H1 (cell line): ENCODE results near the gene LDLRAD4. TPM values are rescaled to one million over a fixed set of nuclear protein-coding genes. Genes with fewer than 3 reads are reported as not detected.

ENCODE experiments used
- CTCF ChIA-PET: fragments of 300-600 bp; sonication (Branson Sonifier 250); formaldehyde crosslinking; loops from one replicate; lab custom pipeline; 2021; ENCODE audit not compliant: partially characterized antibody; lab: Charles Lee
- POLR2A ChIA-PET: fragments of 300-600 bp; sonication (Branson Sonifier 250); formaldehyde crosslinking; loops from one replicate; lab custom pipeline; 2021; ENCODE audit warnings: inconsistent platforms; ENCODE audit not compliant: partially characterized antibody; lab: Charles Lee
- DNase-seq, 2 experiments: peaks; one replicate each; pipeline versions ENCODE4 v3.0.0 to v3.0.0-alpha.2; 2010 to 2022; ENCODE audit warnings: low spot score in 2 of 2, low read depth in 1 of 2, mixed read lengths in 1 of 2
- FAIRE-seq: peaks from 2 replicates; lab custom pipeline; 2011; peaks lifted over from hg19 to GRCh38; lab: Jason Lieb, UNC
- H2AFZ ChIP-seq: 2 replicates; pipeline ENCODE4 v1.8.1; 2012; ENCODE audit warnings: low read length, inconsistent platforms
- H2AK5ac ChIP-seq: 2 replicates; pipeline ENCODE4 v1.6.1; 2013; ENCODE audit warnings: low read depth, low read length
- H2BK120ac ChIP-seq: replicated peaks from 2 replicates; pipeline ENCODE3; 2013; ENCODE audit warnings: low read depth, low read length, inconsistent platforms
- H2BK12ac ChIP-seq: 2 replicates; pipeline ENCODE4 v1.6.1; 2013; ENCODE audit warnings: low read depth, low read length
- H2BK15ac ChIP-seq: 2 replicates; pipeline ENCODE4 v1.6.1; 2013; ENCODE audit warnings: low read length
- H2BK20ac ChIP-seq: 2 replicates; pipeline ENCODE4 v1.6.1; 2013; ENCODE audit warnings: low read length
- H2BK5ac ChIP-seq: 2 replicates; pipeline ENCODE4 v1.6.1; 2013; ENCODE audit warnings: low read depth, low read length
- H3K14ac ChIP-seq: 2 replicates; pipeline ENCODE4 v1.6.1; 2013; ENCODE audit warnings: inconsistent platforms; ENCODE audit not compliant: insufficient read length
- H3K18ac ChIP-seq: 2 replicates; pipeline ENCODE4 v1.6.1; 2013; ENCODE audit warnings: low read length; ENCODE audit errors: extremely low read depth
- H3K23ac ChIP-seq: 2 replicates; pipeline ENCODE4 v1.6.1; 2013; ENCODE audit warnings: inconsistent platforms; ENCODE audit not compliant: insufficient read length
- H3K23me2 ChIP-seq: 2 replicates; pipeline ENCODE4 v1.6.1; 2013; ENCODE audit warnings: low read depth, low read length
- H3K27ac ChIP-seq: 2 replicates; pipeline ENCODE4 v1.6.1; 2011; ENCODE audit warnings: low read depth, low read length, inconsistent platforms
- H3K27me3 ChIP-seq, 4 experiments: replicated peaks in 1 of 4; 1 replicate in 1 of 4; 2 replicates in 3 of 4; pipeline versions ENCODE4 v1.6.1 to v1.8.1; 2011 to 2013; ENCODE audit warnings: low read length in 3 of 4, mild to moderate bottlenecking in 3 of 4, inconsistent platforms in 2 of 4, mixed read lengths in 2 of 4, moderate library complexity in 1 of 4; ENCODE audit not compliant: control insufficient read depth in 3 of 4, insufficient read depth in 3 of 4; ENCODE audit errors: extremely low read depth in 1 of 4
- H3K36me3 ChIP-seq, 4 experiments: 2 replicates each; pipeline versions ENCODE4 v1.6.1 to v1.8.1; 2011 to 2013; ENCODE audit warnings: mild to moderate bottlenecking in 4 of 4, low read length in 3 of 4, moderate library complexity in 2 of 4, control low read depth in 1 of 4, inconsistent platforms in 1 of 4; ENCODE audit not compliant: insufficient read depth in 4 of 4, control insufficient read depth in 2 of 4
- H3K4ac ChIP-seq: replicated peaks from 2 replicates; pipeline ENCODE3; 2013; ENCODE audit warnings: low read length, low read depth, mixed read lengths, inconsistent platforms; ENCODE audit not compliant: insufficient read length
- H3K4me1 ChIP-seq, 4 experiments: replicated peaks in 1 of 4; 1 replicate in 1 of 4; 2 replicates in 3 of 4; pipeline versions ENCODE4 v1.6.1 to v1.8.1; 2011 to 2013; ENCODE audit warnings: low read length in 3 of 4, inconsistent platforms in 2 of 4, mixed read lengths in 1 of 4; ENCODE audit not compliant: insufficient read depth in 4 of 4, control insufficient read depth in 3 of 4
- H3K4me2 ChIP-seq, 2 experiments: 2 replicates each; pipeline versions ENCODE4 v1.6.1 to v1.8.1; 2011 to 2013; ENCODE audit warnings: low read depth in 2 of 2, low read length in 2 of 2, control low read depth in 1 of 2, inconsistent platforms in 1 of 2, mild to moderate bottlenecking in 1 of 2; ENCODE audit not compliant: insufficient read depth in 1 of 2
- H3K4me3 ChIP-seq, 4 experiments: fragments of 200-600, 300-600 bp in 1 of 4; sonication (generic), shearing (Covaris generic), sonication (Bioruptor Twin) in 1 of 4; 2 replicates each; pipeline versions ENCODE4 v1.5.1 to v1.8.1; 2011 to 2016; ENCODE audit warnings: low read length in 4 of 4, low read depth in 3 of 4, control low read depth in 2 of 4, inconsistent platforms in 2 of 4, mild to moderate bottlenecking in 2 of 4, mixed read lengths in 1 of 4, moderate library complexity in 1 of 4; ENCODE audit not compliant: insufficient read depth in 2 of 4; ENCODE audit errors: extremely low read depth in 1 of 4
- H3K56ac ChIP-seq: replicated peaks from 2 replicates; pipeline ENCODE3; 2013; ENCODE audit warnings: low read depth, mild to moderate bottlenecking, mixed read lengths, low read length, inconsistent platforms; ENCODE audit not compliant: insufficient read length
- H3K79me1 ChIP-seq: 2 replicates; pipeline ENCODE4 v1.6.1; 2013; ENCODE audit warnings: low read depth, low read length, control low read depth
- H3K79me2 ChIP-seq, 2 experiments: 2 replicates each; pipeline versions ENCODE4 v1.6.1 to v1.8.1; 2012 to 2013; ENCODE audit warnings: low read length in 2 of 2, mild to moderate bottlenecking in 2 of 2, inconsistent platforms in 1 of 2; ENCODE audit not compliant: insufficient read depth in 2 of 2, control insufficient read depth in 1 of 2
- H3K9ac ChIP-seq, 4 experiments: replicated peaks in 1 of 4; 1 replicate in 1 of 4; 2 replicates in 3 of 4; pipeline versions ENCODE4 v1.6.1 to v1.8.1; 2011 to 2013; ENCODE audit warnings: low read depth in 3 of 4, low read length in 3 of 4, control low read depth in 2 of 4, mild to moderate bottlenecking in 2 of 4, moderate library complexity in 2 of 4, inconsistent platforms in 1 of 4; ENCODE audit errors: extremely low read depth in 1 of 4
- H3K9me3 ChIP-seq, 2 experiments: 2 replicates each; pipeline versions ENCODE4 v1.6.1 to v1.8.1; 2012 to 2013; ENCODE audit warnings: mild to moderate bottlenecking in 2 of 2, moderate library complexity in 2 of 2, control low read depth in 1 of 2, inconsistent platforms in 1 of 2, low read depth in 1 of 2, low read length in 1 of 2, mixed read lengths in 1 of 2; ENCODE audit not compliant: insufficient read depth in 2 of 2
- H4K20me1 ChIP-seq, 2 experiments: replicated peaks in 1 of 2; 2 replicates each; pipeline versions ENCODE3 to v1.8.1; 2011 to 2013; ENCODE audit warnings: inconsistent platforms in 2 of 2, low read length in 2 of 2, mild to moderate bottlenecking in 1 of 2; ENCODE audit not compliant: insufficient read depth in 2 of 2, control insufficient read depth in 1 of 2
- H4K5ac ChIP-seq: 2 replicates; pipeline ENCODE4 v1.6.1; 2013; ENCODE audit warnings: low read length, low read depth, mixed read lengths, inconsistent platforms; ENCODE audit not compliant: insufficient read length
- H4K8ac ChIP-seq: 2 replicates; pipeline ENCODE4 v1.8.0; 2013; ENCODE audit warnings: mild to moderate bottlenecking, moderate library complexity, low read length, inconsistent platforms; ENCODE audit not compliant: insufficient read depth; ENCODE audit errors: extremely low read depth
- H4K91ac ChIP-seq: replicated peaks from 2 replicates; pipeline ENCODE3; 2013; ENCODE audit warnings: low read length, mixed read lengths, inconsistent platforms; ENCODE audit not compliant: insufficient read length
- ATF3 ChIP-seq: IDR thresholded peaks from 2 replicates; pipeline ENCODE4 v1.6.1; 2011; ENCODE audit warnings: low read depth, mild to moderate bottlenecking, low read length; ENCODE audit not compliant: insufficient read depth
- CHD2 ChIP-seq: IDR thresholded peaks from 2 replicates; pipeline ENCODE4 v1.6.1; 2012; ENCODE audit warnings: low read length, improper control_type of control experiment
- HDAC6 ChIP-seq: IDR thresholded peaks from one replicate; pipeline ENCODE4 v1.7.1; 2012; ENCODE audit warnings: low read depth, mild to moderate bottlenecking, inconsistent platforms, low read length, moderate library complexity
- JUN ChIP-seq: IDR thresholded peaks from 2 replicates; pipeline ENCODE4 v1.6.1; 2011; ENCODE audit warnings: low read depth, mild to moderate bottlenecking, improper control_type of control experiment, low read length
- JUND ChIP-seq: IDR thresholded peaks from 2 replicates; pipeline ENCODE4 v1.6.1; 2011; ENCODE audit warnings: mild to moderate bottlenecking, improper control_type of control experiment, low read length
- NANOG ChIP-seq: IDR thresholded peaks from 2 replicates; pipeline ENCODE4 v1.6.1; 2011; ENCODE audit warnings: low read length, low read depth, mild to moderate bottlenecking, inconsistent platforms; ENCODE audit not compliant: insufficient read depth, poor library complexity, severe bottlenecking
- RXRA ChIP-seq: IDR thresholded peaks from 2 replicates; pipeline ENCODE4 v1.6.1; 2011; ENCODE audit warnings: low read depth, mild to moderate bottlenecking, low read length, moderate library complexity; ENCODE audit not compliant: insufficient read depth
- SIRT6 ChIP-seq: IDR thresholded peaks from one replicate; pipeline ENCODE4 v1.7.1; 2012; ENCODE audit warnings: low read length, inconsistent platforms
- SRF ChIP-seq: IDR thresholded peaks from 2 replicates; pipeline ENCODE4 v1.6.1; 2011; ENCODE audit warnings: mild to moderate bottlenecking, low read depth, low read length, moderate library complexity
- WGBS, 2 experiments: shearing (Covaris generic) in 1 of 2; methylation state at CpG; one replicate each; pipeline versions ENCODE4 v1.1.6 to v1.1.7; 2013 to 2015; ENCODE audit warnings: low lambda C conversion rate in 2 of 2, mixed read lengths in 2 of 2, inconsistent platforms in 1 of 2, low coverage in 1 of 2, missing lambda C conversion rate in 1 of 2; ENCODE audit not compliant: insufficient replicate concordance in 2 of 2, insufficient coverage in 1 of 2, insufficient read length in 1 of 2; ENCODE audit errors: extremely low coverage in 1 of 2, missing lambda C conversion rate in 1 of 2; 5-methylcytosine and 5-hydroxymethylcytosine counted together
- polyA plus RNA-seq, 7 experiments: library from polyadenylated mRNA; depleted of rRNA in 3 of 7; stranded (reverse) in 5 of 7; unstranded in 2 of 7; fragments of >200 nt in 5 of 7; fragments of 200-250 nt in 2 of 7; gene quantifications; 1 replicate in 5 of 7; 2 replicates in 1 of 7; 4 replicates in 1 of 7; pipeline versions ENCODE4 v1.2.1 to v1.2.3, GENCODE V29; 2011 to 2013; ENCODE audit warnings: missing spikeins in 2 of 7, mixed read lengths in 2 of 7
- total RNA-seq: library from RNA; stranded (reverse); fragmentation: NEBNext Ultra II Directional; extraction: Animal tissue kit (Norgen Biotek cat#: 25700); gene quantifications from 2 replicates; pipeline ENCODE4 v1.2.1, GENCODE V29; 2021

LDLRAD4 gene
- total and polyA plus RNA-seq, 2 of the 8 experiments (the other 6 are each of a cell fraction or from before 2014, with no cell fraction given): 0.77 to 1.4 TPM

DNA sequence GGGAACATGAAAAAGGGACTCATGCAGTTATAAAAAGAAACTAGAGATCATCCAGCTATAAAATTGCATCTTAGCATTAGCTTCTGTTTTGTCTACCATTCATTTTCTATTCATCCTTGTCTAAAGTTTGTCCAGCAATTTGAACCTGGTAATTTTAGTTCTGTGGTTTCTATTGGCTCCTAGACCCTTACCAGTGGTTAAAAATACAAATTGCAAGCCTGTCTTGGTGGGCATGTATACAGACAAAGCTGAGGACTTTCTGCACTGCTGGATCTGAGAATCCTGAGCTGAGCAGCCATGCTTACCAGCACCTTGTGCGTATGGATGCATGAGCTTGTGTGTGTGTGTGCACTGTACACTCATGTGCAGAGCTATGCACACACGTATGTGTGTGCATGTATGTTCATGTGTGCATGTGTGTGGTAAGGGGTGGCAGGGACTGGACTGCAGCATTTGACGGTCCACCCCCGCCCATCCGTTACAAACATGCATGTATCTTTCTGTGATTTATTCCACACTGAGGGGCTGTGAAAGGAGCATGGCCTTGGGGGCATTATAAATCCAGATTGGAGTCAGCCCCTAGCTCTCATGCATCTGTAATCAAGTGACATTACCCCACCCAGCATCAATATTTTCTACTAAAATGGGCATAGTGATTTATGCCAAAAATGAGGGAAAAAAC lies 363.1 kb downstream of the LDLRAD4 start:
- no peaks in the 10 kb centered on the region for H3K36me3 ChIP-seq
- H2AFZ ChIP-seq: no peak overlapping the region
- ChIA-PET POLR2A (no interaction called here), CTCF (interaction anchor here (0.6 to 1.6 kb wide), 6 partner anchors 16 to 58 kb away, joined by 3 read pairs; no protein-coding TSS in a partner anchor)
- no peak overlapping the region for H3K14ac ChIP-seq
- H3K4me3 ChIP-seq: no peak overlapping the region
- no peak overlapping the region for H3K4ac ChIP-seq
- no peak overlapping the region for H3K18ac ChIP-seq
- no peak overlapping the region for H3K9ac ChIP-seq
- H3K23me2 ChIP-seq: no peaks in the 10 kb centered on the region
- FAIRE-seq (no peak), DNase-seq (no peak)
- no peak overlapping the region for H3K56ac ChIP-seq
- no peak overlapping the region for H3K23ac ChIP-seq
- no peak overlapping the region for H3K27ac ChIP-seq
- 93% methylated on average over 5 of the region's 5 CpGs; no CpG with 5 or more reads in 1 of the 2 experiments for WGBS, 2 experiments
- H4K5ac ChIP-seq: no peak overlapping the region
- no peaks in the 10 kb centered on the region for H3K79me1 ChIP-seq
- no peaks in the 10 kb centered on the region; a peak in 1 of 7 replicates for H3K4me1 ChIP-seq
- H3K9me3 ChIP-seq: no peaks in the 10 kb centered on the region
- no peak overlapping the region for H2BK12ac ChIP-seq
- no peak overlapping the region for H4K8ac ChIP-seq
- H4K91ac ChIP-seq: no peak overlapping the region
- no peak for TF ChIP-seq RXRA
- no peak for TF ChIP-seq SIRT6
- no peak for TF ChIP-seq ATF3
- no peak for TF ChIP-seq JUND
- TF ChIP-seq HDAC6: no peak
- TF ChIP-seq NANOG: no peak
- TF ChIP-seq SRF: no peak
- no peak for TF ChIP-seq CHD2
- no peak for TF ChIP-seq JUN
- H2BK120ac ChIP-seq: no peak overlapping the region
- no peak overlapping the region for H2BK15ac ChIP-seq
- no peak overlapping the region for H2BK5ac ChIP-seq
- H4K20me1 ChIP-seq: no peaks in the 10 kb centered on the region
- no peak overlapping the region for H3K4me2 ChIP-seq
- H2BK20ac ChIP-seq: no peak overlapping the region
- no peaks in the 10 kb centered on the region for H3K79me2 ChIP-seq
- H3K27me3 ChIP-seq: no peaks in the 10 kb centered on the region
- no peak overlapping the region for H2AK5ac ChIP-seq
